Measurements from ENCODE around the gene SRP68.

- TF ChIP-seq CTCF (conservative IDR thresholded peaks at IDR 0.05): no peak
- no peak for TF ChIP-seq ZFX (IDR thresholded peaks at IDR 0.05)
These were observed 39.6 kb downstream of the SRP68 start for GRCh38 chr17:76032780-76033108.
